IMR-90 (cell line): Measurements from ENCODE around the gene NAB1. TPM values are rescaled to one million over a fixed set of nuclear protein-coding genes. Genes with fewer than 3 reads are reported as not detected.
A peak's percentile ranks its signal among the peaks of the same experiment; 100 is the strongest.

Experiments
- ATAC-seq: fragments of 200-7000 bp; cut with Tn5 transposase; 2 replicates; pipeline ENCODE4 v1.9.1; 2020; ENCODE audit warnings: low read depth, mild to moderate bottlenecking, moderate library complexity
- BruUV-seq: library from RNA; stranded (reverse); fragments of 400-500 nt; replicated peaks from 2 replicates; lab custom pipeline; 2021; lab: Mats Ljungman, UMichigan
- CTCF ChIA-PET: fragments of 300-600 bp; formaldehyde crosslinking; extraction: SDS; loops from one replicate; lab custom pipeline; 2021; ENCODE audit warnings: antibody characterized with exemption; lab: Yijun Ruan, JAX
- POLR2A ChIA-PET: fragments of 300-600 bp; sonication (Branson Sonifier 250); formaldehyde crosslinking; loops from one replicate; lab custom pipeline; 2022; ENCODE audit warnings: antibody characterized with exemption; ENCODE audit not compliant: unreplicated experiment; lab: Charles Lee
- DNase-seq: peaks from one replicate; pipeline ENCODE4 v3.0.0; 2013
- H2AFZ ChIP-seq: replicated peaks from 2 replicates; pipeline ENCODE3; 2013; ENCODE audit warnings: low read length, mild to moderate bottlenecking; ENCODE audit not compliant: poor library complexity
- H2AK5ac ChIP-seq: 2 replicates; pipeline ENCODE4 v1.6.1; 2013; ENCODE audit warnings: low read depth, low read length, inconsistent platforms
- H2AK9ac ChIP-seq: replicated peaks from 2 replicates; pipeline ENCODE3; 2013; ENCODE audit warnings: mild to moderate bottlenecking, low read depth, low read length, moderate library complexity; ENCODE audit not compliant: poor library complexity
- H2BK120ac ChIP-seq: 2 replicates; pipeline ENCODE4 v1.6.1; 2013; ENCODE audit warnings: low read depth, low read length, inconsistent platforms
- H2BK15ac ChIP-seq: 3 replicates; pipeline ENCODE4 v1.6.1; 2013; ENCODE audit warnings: low read depth, low read length, inconsistent platforms
- H2BK20ac ChIP-seq: 2 replicates; pipeline ENCODE4 v1.6.1; 2013; ENCODE audit warnings: low read depth, mild to moderate bottlenecking, inconsistent platforms, low read length, moderate library complexity
- H2BK5ac ChIP-seq: 2 replicates; pipeline ENCODE4 v1.6.1; 2013; ENCODE audit warnings: mild to moderate bottlenecking, low read depth, low read length, inconsistent platforms; ENCODE audit not compliant: poor library complexity, severe bottlenecking
- H3K14ac ChIP-seq: replicated peaks from 2 replicates; pipeline ENCODE4 v1.6.1; 2013; ENCODE audit warnings: low read depth, low read length, inconsistent platforms
- H3K18ac ChIP-seq: 2 replicates; pipeline ENCODE4 v1.6.1; 2013; ENCODE audit warnings: low read depth, low read length, control low read depth
- H3K23ac ChIP-seq: 2 replicates; pipeline ENCODE4 v1.6.1; 2013; ENCODE audit warnings: low read depth, low read length, inconsistent platforms
- H3K27ac ChIP-seq: 2 replicates; pipeline ENCODE4 v1.5.1; 2013; ENCODE audit warnings: mild to moderate bottlenecking, control low read depth, low read length; ENCODE audit not compliant: insufficient read depth
- H3K27me3 ChIP-seq: 2 replicates; pipeline ENCODE4 v1.6.1; 2013; ENCODE audit warnings: low read length; ENCODE audit not compliant: control insufficient read depth, insufficient read depth
- H3K36me3 ChIP-seq: 2 replicates; pipeline ENCODE4 v1.6.1; 2013; ENCODE audit warnings: low read length, mixed read lengths; ENCODE audit not compliant: control insufficient read depth, insufficient read depth
- H3K4ac ChIP-seq: 2 replicates; pipeline ENCODE4 v1.6.1; 2013; ENCODE audit warnings: low read depth, low read length, inconsistent platforms
- H3K4me1 ChIP-seq: 2 replicates; pipeline ENCODE4 v1.6.1; 2013; ENCODE audit warnings: low read length, mixed read lengths; ENCODE audit not compliant: control insufficient read depth, insufficient read depth
- H3K4me2 ChIP-seq: 2 replicates; pipeline ENCODE4 v1.6.1; 2013; ENCODE audit warnings: low read depth, mild to moderate bottlenecking, control low read depth, low read length, moderate library complexity
- H3K4me3 ChIP-seq: 2 replicates; pipeline ENCODE4 v1.5.1; 2013; ENCODE audit warnings: low read depth, mild to moderate bottlenecking, control low read depth, low read length, moderate library complexity; ENCODE audit not compliant: insufficient read depth
- H3K56ac ChIP-seq: 2 replicates; pipeline ENCODE4 v1.6.1; 2013; ENCODE audit warnings: low read length, inconsistent platforms; ENCODE audit not compliant: insufficient read depth; ENCODE audit errors: extremely low read depth
- H3K79me1 ChIP-seq, 2 experiments: 2 replicates each; pipeline ENCODE4 v1.6.1; 2013; ENCODE audit warnings: low read length in 2 of 2, inconsistent platforms in 1 of 2, low read depth in 1 of 2
- H3K9ac ChIP-seq: 2 replicates; pipeline ENCODE4 v1.6.1; 2013; ENCODE audit warnings: low read depth, low read length, control low read depth
- H3K9me1 ChIP-seq: 2 replicates; pipeline ENCODE4 v1.6.1; 2013; ENCODE audit warnings: low read length, inconsistent platforms; ENCODE audit not compliant: insufficient read depth
- H3K9me3 ChIP-seq: 2 replicates; pipeline ENCODE4 v1.6.1; 2013; ENCODE audit warnings: low read length; ENCODE audit not compliant: control insufficient read depth, insufficient read depth
- H4K20me1 ChIP-seq: 2 replicates; pipeline ENCODE4 v1.6.1; 2013; ENCODE audit warnings: low read length, inconsistent platforms; ENCODE audit not compliant: insufficient read depth
- H4K5ac ChIP-seq: 2 replicates; pipeline ENCODE4 v1.6.1; 2013; ENCODE audit warnings: mild to moderate bottlenecking, low read depth, low read length, control low read depth
- H4K8ac ChIP-seq, 2 experiments: 2 replicates each; pipeline ENCODE4 v1.6.1; 2013; ENCODE audit warnings: low read depth in 2 of 2, low read length in 2 of 2, control low read depth in 1 of 2, inconsistent platforms in 1 of 2
- H4K91ac ChIP-seq: 2 replicates; pipeline ENCODE4 v1.6.1; 2013; ENCODE audit warnings: low read depth, low read length, inconsistent platforms; ENCODE audit not compliant: insufficient read depth
- BHLHE40 ChIP-seq: fragments of 150-350 bp; IDR thresholded peaks from 2 replicates; pipeline ENCODE4 v1.6.1; 2016; ENCODE audit warnings: mild to moderate bottlenecking, low read depth, low read length
- CEBPB ChIP-seq: IDR thresholded peaks from 2 replicates; pipeline ENCODE4 v1.6.1; 2012; ENCODE audit warnings: low read depth, low read length, improper control_type of control experiment
- WGBS, 2 experiments: methylation state at CpG; one replicate each; pipeline versions ENCODE4 v1.1.5 to v1.1.7; 2013; ENCODE audit warnings: missing lambda C conversion rate in 2 of 2; ENCODE audit not compliant: insufficient read length in 1 of 2; ENCODE audit errors: extremely low coverage in 2 of 2; 5-methylcytosine and 5-hydroxymethylcytosine counted together
- dilution Hi-C: fragments of 300-500 bp; cut with HindIII; formaldehyde crosslinking; loops from one replicate; pipeline ENCODE4 v1.14.3; 2018; ENCODE audit warnings: low sequenced_read_pairs; ENCODE audit not compliant: unreplicated experiment
- in situ Hi-C: fragments of 300-500 bp; cut with MboI; formaldehyde crosslinking; loops from 3 replicates; pipeline ENCODE4 v1.14.3; 2019; ENCODE audit warnings: low sequenced_read_pairs, inconsistent platforms, mixed read lengths
- intact Hi-C: fragments of 100-400 bp; cut with micrococcal nuclease; formaldehyde crosslinking; loops from 2 replicates; pipeline ENCODE4 v1.10.0; 2022
- polyA plus RNA-seq, 3 experiments: library from polyadenylated mRNA; depleted of rRNA; stranded (reverse); fragments of >200 nt; gene quantifications; 2 replicates each; pipeline ENCODE4 v1.2.3, GENCODE V29; 2012; ENCODE audit warnings: low replicate concordance in 1 of 3
- total RNA-seq: library from RNA; depleted of rRNA; stranded (reverse); fragments of >200 nt; gene quantifications from 2 replicates; pipeline ENCODE4 v1.2.3, GENCODE V29; 2012

Gene NAB1
- total and polyA plus RNA-seq, 2 of the 4 experiments (the other 2 are of a cell fraction): 11.9 to 31.2 TPM

GRCh38 chr2:190664240-190664639 is 15.4 kb downstream of the NAB1 start:
- Histone ChIP-seq H3K4me2 (no peak overlapping the region), H3K27me3 (no peaks in the 10 kb centered on the region), H3K4ac (no peak overlapping the region), H3K56ac (no peak overlapping the region), H3K23ac (no peak overlapping the region), H3K27ac (no peak overlapping the region), H3K18ac (no peak overlapping the region), H3K4me1 (peaks cover 5% of the 10 kb centered on the region; the same call in 1 of the 2 replicates), H2BK120ac (no peak overlapping the region), H3K79me1 (peaks cover 30 to 47% of the 10 kb centered on the region in 2 experiments), H3K36me3 (peaks cover 4% of the 10 kb centered on the region; the same call in 1 of the 2 replicates), H2BK20ac (no peak overlapping the region), H3K14ac (no peak overlapping the region), H2AFZ (no peak overlapping the region), H2AK9ac (no peak overlapping the region), H4K5ac (no peak overlapping the region), H3K9me1 (peaks cover 4% of the 10 kb centered on the region), H4K8ac (no peak overlapping the region), H4K20me1 (peaks cover 10% of the 10 kb centered on the region; the same call in 1 of the 2 replicates), H3K9ac (no peak overlapping the region), H2BK5ac (no peak overlapping the region), H3K4me3 (no peak overlapping the region), H2BK15ac (no peak overlapping the region), H3K9me3 (no peaks in the 10 kb centered on the region), H4K91ac (no peak overlapping the region), H2AK5ac (0 out of 2 replicates have a peak overlapping the region, but pooled peaks have one; percentile 71)
- BruUV-seq: no TSS peak
- no peak; the same call in 1 of the 2 replicates for ATAC-seq
- intact Hi-C loops: no loop called here
- peak; percentile 76 for DNase-seq
- TF ChIP-seq CEBPB (no peak), BHLHE40 (peak; percentile 28; the same call in 1 of the 2 replicates)
- dilution Hi-C loops: no loop called here
- in situ Hi-C loops: no loop called here
- ChIA-PET POLR2A (no interaction called here), CTCF (interaction anchor here (0.6 kb wide), 1 partner anchor 281 kb away, joined by 3 read pairs; no protein-coding TSS in a partner anchor)
- WGBS, 2 experiments: no CpG with 5 or more reads among the region's 2 CpGs
